HG03097 (cell line): ENCODE measurements around the gene KLHDC9.
"Not testable (repeated sequence)": the region's sequence is repeated elsewhere in the genome, so short reads cannot be mapped to it uniquely, and the experiment has no call there.

ENCODE experiments used
- ATAC-seq: cut with Tn5 transposase; IDR thresholded peaks from one replicate; pipeline ENCODE4 v1.9.1; 2021; ENCODE audit not compliant: unreplicated experiment, low FRiP score

Gene KLHDC9

GRCh38 chr1:161098210-161099068 lies at the start of gene KLHDC9:
Gene KLHDC9 (plus strand): TSS chr1:161098361. CDS start chr1:161098536, 175 bp downstream.
- peak; percentile 67 for ATAC-seq

DNA sequence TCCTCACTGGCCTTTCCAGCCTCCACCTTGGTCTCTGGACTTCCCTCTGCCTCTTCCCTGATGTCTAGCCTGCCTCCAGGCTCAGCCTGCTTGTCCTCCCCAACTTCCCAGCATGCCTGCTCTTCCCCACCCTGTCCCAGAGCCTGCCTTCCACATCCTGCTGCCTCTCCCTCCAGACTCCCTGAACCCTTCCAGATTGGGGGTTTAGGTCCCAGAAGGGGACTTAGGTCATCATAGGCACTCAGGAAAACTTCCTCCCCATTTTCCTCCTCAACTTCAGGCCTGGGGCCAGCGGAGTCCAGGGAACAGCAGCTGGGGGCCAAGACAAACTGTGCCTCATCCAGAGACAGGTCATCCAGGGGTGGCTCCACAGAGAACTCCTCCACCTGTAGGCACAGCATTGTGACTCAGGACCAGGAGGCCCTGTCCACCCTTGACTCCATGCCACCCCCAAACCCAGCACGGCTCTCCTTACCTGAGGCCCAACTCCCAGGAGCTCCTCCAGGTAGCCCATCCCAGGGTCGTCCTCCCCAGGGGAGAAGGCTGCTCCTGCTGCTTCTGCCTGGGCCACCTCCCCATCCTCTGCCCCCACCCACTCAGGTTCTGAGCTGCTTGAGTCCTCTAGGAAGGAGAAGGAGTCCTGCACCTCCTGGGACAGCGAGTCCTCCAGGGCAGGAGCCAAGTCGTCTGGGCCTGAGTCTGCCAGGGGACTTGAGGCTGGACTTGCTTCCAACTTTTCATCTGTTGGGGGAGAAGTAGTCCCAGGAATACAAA lies 49.0 kb upstream of the KLHDC9 start:
- no peak for ATAC-seq

DNA sequence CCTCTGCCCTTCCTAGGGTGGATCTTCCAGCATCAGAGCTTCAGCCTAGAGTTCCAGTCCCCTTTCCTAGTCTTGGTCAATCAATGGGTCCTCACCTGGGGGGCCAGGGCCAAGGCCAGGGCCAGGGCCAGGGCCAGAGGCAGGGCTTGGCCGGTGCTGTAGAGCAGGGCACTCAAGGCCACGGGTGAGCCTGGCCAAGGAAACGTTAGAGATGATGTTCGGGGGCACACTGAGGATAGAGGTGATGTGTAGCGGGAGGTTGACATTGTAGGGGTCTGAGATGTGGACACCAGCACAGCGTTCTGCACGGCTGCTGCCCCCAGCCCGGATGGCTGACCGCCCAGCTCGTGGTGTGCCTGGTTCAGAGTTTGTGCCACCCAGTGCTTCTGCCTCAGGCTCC lies 46.9 kb upstream of the KLHDC9 start:
- no peak for ATAC-seq

- no peak for ATAC-seq
Measured at GRCh38 chr1:161052899-161053298, 45.3 kb upstream of the KLHDC9 start.

- no peak for ATAC-seq
Measured at GRCh38 chr1:161054232-161054631, 43.9 kb upstream of the KLHDC9 start.

DNA sequence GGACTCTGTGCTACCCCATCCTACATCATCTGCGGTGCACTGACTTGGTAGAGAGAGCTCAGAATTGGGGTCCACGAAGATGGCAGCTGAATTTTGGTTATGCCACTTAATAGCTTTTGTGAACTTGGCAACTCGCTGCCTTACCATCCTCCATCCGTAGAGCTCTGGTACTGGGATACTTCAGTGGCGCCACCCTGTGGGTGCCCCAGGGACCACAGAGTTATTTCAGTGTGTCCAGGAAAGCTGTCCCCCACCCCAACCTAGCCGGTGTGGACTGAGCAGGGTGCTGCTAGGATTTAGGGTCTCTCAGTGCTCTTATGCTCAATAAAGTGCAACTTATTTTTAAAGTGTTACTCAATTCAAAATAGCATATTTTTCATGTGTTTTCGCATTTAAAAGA lies 43.4 kb upstream of the KLHDC9 start:
- ATAC-seq = no peak

DNA sequence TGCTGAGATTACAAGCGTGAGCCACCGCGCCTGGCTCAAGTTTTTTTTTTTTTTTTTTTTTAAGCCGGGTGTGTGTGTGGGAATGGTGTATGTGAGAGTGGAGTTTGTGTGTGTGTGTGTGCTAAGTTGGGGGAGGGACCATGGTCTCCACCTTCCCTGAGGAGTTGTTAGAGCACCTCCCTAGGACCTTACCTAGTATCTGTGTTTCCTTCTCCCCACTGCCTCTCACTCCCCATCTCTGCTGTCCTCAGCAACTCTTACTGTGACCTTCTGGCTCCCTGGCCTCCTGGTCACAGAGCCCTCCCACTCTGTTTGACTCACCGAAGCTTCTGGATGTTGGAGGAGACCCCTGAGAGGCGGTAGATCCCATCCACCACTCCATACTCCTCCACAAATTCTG lies 38.9 kb upstream of the KLHDC9 start:
- no peak for ATAC-seq

GRCh38 chr1:161061419-161061818 lies 36.7 kb upstream of the KLHDC9 start:
- no peak for ATAC-seq

- not testable (repeated sequence) for ATAC-seq
Measured at GRCh38 chr1:161063936-161064335, 34.2 kb upstream of the KLHDC9 start.

DNA sequence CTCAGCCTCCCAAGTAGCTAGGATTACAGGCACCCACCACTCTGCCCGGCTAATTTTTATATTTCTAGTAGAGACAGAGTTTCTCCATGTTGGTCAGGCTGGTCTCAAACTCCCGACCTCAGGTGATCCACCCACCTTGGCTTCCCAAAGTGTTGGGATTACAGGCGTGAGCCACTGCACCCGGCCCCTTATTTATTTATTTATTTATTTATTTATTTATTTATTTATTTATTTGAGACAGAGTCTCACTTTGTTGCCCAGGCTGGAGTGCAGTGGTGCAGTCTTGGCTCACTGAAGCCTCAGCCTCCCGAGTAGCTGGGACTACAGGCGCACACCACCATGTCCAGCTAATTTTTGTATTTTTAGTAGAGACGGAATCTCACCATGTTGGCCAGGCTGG lies 32.5 kb upstream of the KLHDC9 start:
- ATAC-seq = not testable (repeated sequence)

GRCh38 chr1:161066694-161067093 lies 31.5 kb upstream of the KLHDC9 start:
- ATAC-seq = no peak

DNA sequence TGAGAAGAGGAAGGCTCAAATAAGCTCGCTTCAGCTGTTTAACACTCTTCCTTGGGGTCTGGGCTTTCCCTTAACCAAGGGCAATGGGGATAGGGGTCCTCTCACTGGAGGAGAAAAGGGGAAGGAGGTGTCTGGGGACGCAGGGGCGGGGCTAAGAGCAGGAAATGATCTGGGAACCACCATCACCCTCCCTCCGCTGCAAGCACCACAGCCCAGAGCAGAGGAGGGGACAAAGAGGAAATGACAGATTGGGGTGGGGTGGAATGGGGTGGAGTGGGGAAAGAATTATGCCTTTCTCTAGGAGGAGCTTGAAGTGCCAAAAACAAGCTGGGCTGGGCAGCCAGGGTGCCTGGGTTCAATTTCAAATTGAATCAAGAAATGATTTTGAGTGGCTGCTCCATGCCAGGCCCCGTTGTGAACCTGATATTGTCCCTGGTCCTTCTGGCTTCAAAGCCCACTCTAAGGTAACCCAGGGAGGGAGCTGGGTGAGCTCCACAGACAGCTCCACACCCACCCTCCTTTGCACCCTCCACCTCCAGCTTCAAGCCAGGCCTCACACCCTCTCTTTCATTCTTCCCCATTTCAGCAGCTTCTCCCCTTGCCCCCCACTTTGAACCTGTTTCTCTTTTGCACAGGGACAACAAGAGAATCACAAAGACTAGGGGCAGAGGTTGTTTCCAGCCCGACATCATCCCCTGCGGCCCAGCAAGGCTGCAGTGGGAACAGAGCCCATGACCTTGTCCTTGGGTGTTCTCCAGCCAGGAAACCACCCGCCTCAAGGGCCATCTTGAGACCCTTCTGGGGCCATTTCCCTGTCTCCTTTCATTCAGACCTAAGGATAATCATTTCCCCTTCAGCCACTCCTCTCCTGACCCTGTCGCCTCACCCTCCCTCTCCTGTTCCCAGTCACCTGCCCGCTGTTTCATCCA lies 29.6 kb upstream of the KLHDC9 start:
- ATAC-seq = peak; percentile 30

GRCh38 chr1:161069241-161069640 lies 28.9 kb upstream of the KLHDC9 start:
- no peak for ATAC-seq

DNA sequence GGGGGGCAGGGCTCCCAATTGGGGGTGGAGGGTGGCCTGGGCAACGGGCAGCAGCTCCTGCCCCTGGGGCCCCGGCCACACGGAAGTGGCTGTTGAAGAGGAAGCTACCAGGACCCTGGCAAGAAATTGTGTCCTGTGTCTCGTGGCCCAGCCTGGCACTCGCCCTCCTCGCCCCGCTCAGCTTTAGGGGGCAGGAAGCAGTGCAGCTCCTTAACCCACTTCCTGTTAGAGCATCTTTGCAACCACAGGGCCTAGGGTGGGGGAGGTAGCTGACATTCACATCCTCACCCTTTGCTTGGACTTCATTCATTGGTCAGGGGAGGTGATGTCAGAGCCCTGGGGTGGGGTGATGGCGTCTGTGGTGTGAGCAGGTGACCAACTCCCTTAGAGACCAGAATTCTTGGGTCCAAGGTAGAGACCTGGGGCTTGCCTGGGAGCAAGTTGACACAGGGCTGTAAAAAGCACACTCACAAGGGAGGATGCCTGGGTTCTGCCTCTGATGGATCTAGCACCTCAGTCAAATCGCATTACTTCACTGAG lies 28.4 kb upstream of the KLHDC9 start, which contains the start of gene ARHGAP30:
Gene ARHGAP30, minus strand, starts transcription at position 161 of the 540 bp plus-strand sequence. CDS start 267 bp downstream, outside the sequence.
- peak; percentile 72 for ATAC-seq

GRCh38 chr1:161070761-161071160 lies 27.4 kb upstream of the KLHDC9 start:
- no peak for ATAC-seq

DNA sequence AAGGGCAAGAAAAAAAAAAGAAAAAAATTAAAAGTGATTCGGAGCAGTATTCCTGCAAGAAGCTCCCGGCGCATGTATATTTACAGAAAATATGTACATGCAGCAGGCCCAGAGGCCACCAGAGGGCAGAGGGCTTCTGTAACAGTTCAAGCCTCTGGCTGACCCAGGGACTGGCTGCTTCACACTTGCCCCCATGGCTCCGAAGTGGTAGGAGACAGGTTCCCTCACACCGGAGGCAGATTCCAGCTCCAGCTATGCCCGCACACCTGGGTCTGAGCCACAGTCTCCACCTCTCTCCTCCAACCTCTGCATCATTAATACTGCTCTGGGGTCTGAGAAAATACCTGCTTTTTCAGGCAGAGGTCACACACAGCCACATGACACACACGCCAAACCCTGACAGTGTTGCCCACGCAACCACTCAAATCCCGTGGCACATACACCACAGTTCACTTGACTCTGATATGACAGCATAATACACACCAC lies 26.2 kb upstream of the KLHDC9 start:
- ATAC-seq = no peak

DNA sequence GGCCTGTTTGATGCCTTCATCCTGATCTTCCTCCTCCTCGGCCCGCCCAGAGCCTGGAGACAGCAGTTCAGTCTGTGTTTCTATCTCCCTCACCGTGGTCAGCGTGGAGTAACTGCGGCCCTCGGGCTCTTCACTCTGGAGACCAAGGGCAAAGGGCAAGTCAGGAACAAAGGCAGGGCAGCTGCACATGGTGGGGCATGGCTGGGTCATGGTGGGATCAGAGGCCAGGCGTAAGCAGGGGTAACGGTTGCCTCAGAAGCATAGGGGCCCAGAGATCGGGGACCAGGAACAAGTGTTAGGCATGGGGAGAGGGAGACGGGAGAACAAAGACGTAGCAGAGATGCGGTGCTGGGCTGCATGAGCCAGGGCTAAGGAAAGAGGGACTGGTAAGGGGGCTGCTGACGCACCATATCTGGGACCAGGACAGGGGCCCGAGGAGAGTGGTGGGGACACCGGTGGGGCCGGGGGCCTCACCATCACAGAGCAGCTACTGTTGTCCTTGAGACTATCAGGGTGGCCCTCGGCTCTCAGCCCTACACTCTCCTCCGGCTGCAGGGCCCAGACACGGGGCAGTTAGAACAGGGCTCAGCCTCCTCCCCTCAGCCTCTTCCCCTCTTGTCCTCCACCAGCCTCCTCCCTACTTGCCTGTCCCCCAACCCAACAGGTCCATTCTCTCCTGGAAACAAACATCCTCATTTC lies 25.3 kb upstream of the KLHDC9 start:
- ATAC-seq = no peak

GRCh38 chr1:161073474-161074121 lies 24.6 kb upstream of the KLHDC9 start:
- no peak for ATAC-seq
